HepG2 (cell line): Measurements from ENCODE around the gene BAHCC1. TPM values are rescaled to one million over a fixed set of nuclear protein-coding genes. Genes with fewer than 3 reads are reported as not detected.
A peak's percentile ranks its signal among the peaks of the same experiment; 100 is the strongest.

Experiments used
- ATAC-seq: fragments of 200-7000 bp; cut with Tn5 transposase; 3 replicates; pipeline ENCODE4 v1.9.1; 2020; ENCODE audit warnings: mild to moderate bottlenecking, moderate library complexity
- BruUV-seq: library from RNA; stranded (reverse); fragments of 400-500 nt; replicated peaks from 2 replicates; lab custom pipeline; 2021; lab: Mats Ljungman, UMichigan
- CTCF ChIA-PET: fragments of 300-600 bp; formaldehyde crosslinking; extraction: SDS; loops from one replicate; lab custom pipeline; 2021; ENCODE audit warnings: low total read pairs, inconsistent platforms, low intra/inter-chr PET ratio; lab: Yijun Ruan, JAX
- POLR2A ChIA-PET: fragments of 350-600 bp; sonication (Branson Sonifier 250); formaldehyde crosslinking; loops from one replicate; lab custom pipeline; 2020; ENCODE audit warnings: antibody characterized with exemption, inconsistent platforms; lab: Yijun Ruan, JAX
- DNase-seq: peaks from one replicate; pipeline ENCODE4 v3.0.0-alpha.2; 2015; ENCODE audit warnings: low spot score
- FAIRE-seq: peaks from 3 replicates; lab custom pipeline; 2011; peaks lifted over from hg19 to GRCh38; lab: Jason Lieb, UNC
- H2AFZ ChIP-seq: one replicate; pipeline ENCODE4 v1.6.1; 2011; ENCODE audit warnings: low read length, inconsistent platforms
- H3K27ac ChIP-seq: fragments of 300-600 bp; 3 replicates; pipeline ENCODE4 v1.8.0; 2011; ENCODE audit warnings: mixed run types, mild to moderate bottlenecking, mixed read lengths, low read length, inconsistent platforms; ENCODE audit not compliant: insufficient read depth; ENCODE audit errors: extremely low read length
- H3K27me3 ChIP-seq, 2 experiments: fragments of 200-600 bp in 1 of 2; 2 replicates in 1 of 2; 3 replicates in 1 of 2; pipeline versions ENCODE4 v1.6.0 to v1.8.0; 2011; ENCODE audit warnings: low read length in 2 of 2, mild to moderate bottlenecking in 2 of 2, moderate library complexity in 2 of 2, inconsistent platforms in 1 of 2; ENCODE audit not compliant: insufficient read depth in 2 of 2, control insufficient read depth in 1 of 2
- H3K36me3 ChIP-seq, 2 experiments: fragments of 200-600 bp in 1 of 2; replicated peaks in 1 of 2; 2 replicates in 1 of 2; 3 replicates in 1 of 2; pipeline versions ENCODE4 v1.5.1 to v1.8.0; 2011; ENCODE audit warnings: low read length in 2 of 2, inconsistent platforms in 1 of 2; ENCODE audit not compliant: insufficient read depth in 2 of 2, control insufficient read depth in 1 of 2
- H3K4me1 ChIP-seq: 2 replicates; pipeline ENCODE4 v1.5.1; 2012; ENCODE audit warnings: low read length, inconsistent platforms; ENCODE audit not compliant: insufficient read depth
- H3K4me2 ChIP-seq: 2 replicates; pipeline ENCODE4 v1.6.0; 2011; ENCODE audit warnings: low read depth, low read length, inconsistent platforms
- H3K4me3 ChIP-seq, 3 experiments: fragments of 200-600 bp in 1 of 3; sonication (generic), shearing (Covaris generic) in 1 of 3; replicated peaks in 1 of 3; 2 replicates each; pipeline ENCODE4 v1.5.1; 2011 to 2016; ENCODE audit warnings: low read length in 3 of 3, inconsistent platforms in 2 of 3, low read depth in 2 of 3, mild to moderate bottlenecking in 2 of 3, control low read depth in 1 of 3, mixed read lengths in 1 of 3; ENCODE audit not compliant: insufficient read depth in 1 of 3
- H3K79me2 ChIP-seq: one replicate; pipeline ENCODE4 v1.6.1; 2011; ENCODE audit warnings: low read length, inconsistent platforms; ENCODE audit not compliant: insufficient read depth
- H3K9ac ChIP-seq: 2 replicates; pipeline ENCODE4 v1.6.0; 2011; ENCODE audit warnings: mild to moderate bottlenecking, low read depth, low read length, inconsistent platforms; ENCODE audit not compliant: insufficient read depth
- H3K9me3 ChIP-seq: 2 replicates; pipeline ENCODE4 v1.5.1; 2012; ENCODE audit warnings: mild to moderate bottlenecking, low read length
- H4K20me1 ChIP-seq: 2 replicates; pipeline ENCODE4 v1.6.0; 2011; ENCODE audit warnings: inconsistent platforms, mild to moderate bottlenecking, low read length, moderate library complexity; ENCODE audit not compliant: insufficient read depth
- AGO2 ChIP-seq: fragments of 200-400 bp; formaldehyde crosslinking; optimal IDR thresholded peaks from 2 replicates; pipeline ENCODE3; 2017; ENCODE audit warnings: mild to moderate bottlenecking, low read depth, low read length, moderate library complexity
- ARNT ChIP-seq: fragments of 450-650 bp; IDR thresholded peaks from 2 replicates; pipeline ENCODE4 v1.6.1; 2017
- FIP1L1 ChIP-seq: fragments of 200-400 bp; formaldehyde crosslinking; IDR thresholded peaks from 2 replicates; pipeline ENCODE4 v1.6.1; 2018; ENCODE audit warnings: low read depth, mild to moderate bottlenecking, low read length, moderate library complexity, borderline replicate concordance; ENCODE audit not compliant: insufficient read depth
- TCF7 ChIP-seq: sonication (generic); IDR thresholded peaks from 2 replicates; pipeline ENCODE4 v1.6.1; 2016; ENCODE audit warnings: antibody characterized with exemption, low read depth
- WGBS: methylation state at CpG from one replicate; pipeline ENCODE4 v1.1.6; 2017; ENCODE audit warnings: low lambda C conversion rate; 5-methylcytosine and 5-hydroxymethylcytosine counted together
- in situ Hi-C: cut with HindIII; loops from 2 replicates; pipeline ENCODE4 v1.10.0; 2017; ENCODE audit warnings: low pct_unique_long_range_greater_than_20kb; ENCODE audit not compliant: extremely low pct_ligation_motif_present
- intact Hi-C: fragments of 100-400 bp; cut with micrococcal nuclease; formaldehyde crosslinking; loops from one replicate; pipeline ENCODE4 v1.10.0; 2022; ENCODE audit not compliant: unreplicated experiment
- polyA plus RNA-seq, 8 experiments: library from polyadenylated mRNA; depleted of rRNA in 3 of 8; stranded (reverse) in 7 of 8; unstranded in 1 of 8; fragments of >200 nt; fragmentation: Illumina TruSeq in 4 of 8; extraction: Trizol in 4 of 8; gene quantifications; 2 replicates each; pipeline versions ENCODE4 v1.2.1 to v1.2.3, GENCODE V29; 2011 to 2016; ENCODE audit warnings: low read depth in 4 of 8, missing spikeins in 1 of 8, mixed read lengths in 1 of 8; ENCODE audit not compliant: insufficient read depth in 1 of 8
- total RNA-seq, 5 experiments: library from RNA; depleted of rRNA; stranded (reverse); fragments of >200 nt; fragmentation: Illumina TruSeq; extraction: Trizol; gene quantifications; 2 replicates each; pipeline ENCODE4 v1.2.3, GENCODE V29; 2016; ENCODE audit warnings: low read depth in 1 of 5
- TF ChIP-seq, protein P1 (sequence below): IDR thresholded peaks from 2 replicates; pipeline ENCODE4 v1.6.1; 2016; ENCODE audit warnings: missing genetic modification reagents, missing compliant biosample characterization

Gene BAHCC1
- total and polyA plus RNA-seq, 2 of the 13 experiments (the other 11 are each of a cell fraction or from before 2014, with no cell fraction given): 1.4 to 1.7 TPM

DNA sequence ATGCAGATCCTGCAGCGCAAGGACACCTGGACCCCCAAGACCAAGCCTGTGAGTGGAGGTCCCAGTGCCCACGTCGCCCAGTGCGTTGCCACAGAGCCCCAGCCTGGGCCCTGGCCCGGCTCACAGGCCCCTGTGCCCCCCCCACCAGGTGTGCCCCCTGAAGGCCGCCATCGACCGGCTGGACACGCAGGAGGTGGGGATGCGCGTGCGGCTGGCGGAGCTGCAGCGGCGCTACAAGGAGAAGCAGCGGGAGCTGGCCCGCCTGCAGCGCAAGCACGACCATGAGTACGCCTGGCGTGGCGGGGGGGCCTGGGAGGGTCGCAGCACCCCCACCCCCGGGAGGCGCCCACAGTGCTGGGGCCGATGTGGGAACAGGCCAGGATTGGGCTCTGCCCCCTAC is 56.6 kb downstream of the BAHCC1 start:
- BruUV-seq: no TSS peak
- H3K4me3 ChIP-seq: no peak overlapping the region
- ChIA-PET CTCF (no interaction called here), POLR2A (no interaction called here)
- H4K20me1 ChIP-seq: no peaks in the 10 kb centered on the region
- peak; percentile 65 for TF ChIP-seq AGO2
- TF ChIP-seq, protein P1, sequence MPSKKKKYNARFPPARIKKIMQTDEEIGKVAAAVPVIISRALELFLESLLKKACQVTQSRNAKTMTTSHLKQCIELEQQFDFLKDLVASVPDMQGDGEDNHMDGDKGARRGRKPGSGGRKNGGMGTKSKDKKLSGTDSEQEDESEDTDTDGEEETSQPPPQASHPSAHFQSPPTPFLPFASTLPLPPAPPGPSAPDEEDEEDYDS (CRISPR knock-in tag): no peak
- no peak overlapping the region for H3K27ac ChIP-seq
- DNase-seq (no peak), ATAC-seq (no peak), FAIRE-seq (no peak)
- no peaks in the 10 kb centered on the region for H3K36me3 ChIP-seq
- in situ Hi-C loops: no loop called here
- H3K27me3 ChIP-seq: peaks cover 0 to 2% of the 10 kb centered on the region in 2 experiments; a peak in 1 of 5 replicates
- H3K9me3 ChIP-seq: no peaks in the 10 kb centered on the region
- 89% methylated on average over 23 of the region's 26 CpGs for WGBS
- no peak overlapping the region for H3K4me2 ChIP-seq
- H3K79me2 ChIP-seq: no peaks in the 10 kb centered on the region
- H3K9ac ChIP-seq: no peak overlapping the region
- intact Hi-C loops: no loop called here
- no peak overlapping the region for H2AFZ ChIP-seq
- H3K4me1 ChIP-seq: peaks cover 6% of the 10 kb centered on the region

DNA sequence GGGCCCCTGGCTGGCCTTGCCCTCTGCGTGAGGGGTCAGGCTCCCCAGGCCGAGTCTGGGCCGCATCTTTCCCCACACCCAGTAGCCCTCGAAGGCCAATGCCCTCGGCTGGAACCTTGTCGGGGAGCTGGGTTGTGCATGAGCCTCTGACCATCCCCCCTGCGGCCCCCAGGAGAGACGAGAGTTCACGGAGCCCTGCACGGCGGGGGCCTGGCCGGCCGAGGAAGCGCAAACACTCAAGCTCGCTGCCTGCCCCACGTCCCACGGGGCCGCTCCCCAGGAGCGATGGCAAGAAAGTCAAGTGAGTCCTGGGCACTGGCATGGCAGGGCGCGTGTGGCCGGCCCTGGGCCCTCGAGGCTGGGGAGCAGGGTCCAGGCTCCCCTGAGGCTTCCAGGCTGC is 57.3 kb downstream of the BAHCC1 start:
- Histone ChIP-seq H3K36me3 (no peaks in the 10 kb centered on the region), H3K4me1 (peaks cover 11% of the 10 kb centered on the region), H2AFZ (no peak overlapping the region), H3K4me3 (no peak overlapping the region), H4K20me1 (no peaks in the 10 kb centered on the region), H3K27me3 (peaks cover 0 to 2% of the 10 kb centered on the region in 2 experiments; a peak in 1 of 5 replicates), H3K27ac (no peak overlapping the region), H3K9ac (no peak overlapping the region), H3K9me3 (no peaks in the 10 kb centered on the region), H3K4me2 (no peak overlapping the region), H3K79me2 (no peaks in the 10 kb centered on the region)
- BruUV-seq: no TSS peak
- ATAC-seq (no peak), FAIRE-seq (no peak), DNase-seq (no peak)
- intact Hi-C loops (no loop called here), in situ Hi-C loops (no loop called here)
- POLR2A ChIA-PET: no interaction called here
- no peak for TF ChIP-seq ARNT
- TF ChIP-seq FIP1L1: no peak
- no peak for TF ChIP-seq TCF7
- CTCF ChIA-PET: no interaction called here
- WGBS: 90% methylated on average over 7 of the region's 23 CpGs
